GM13976 (cell line): ENCODE data around the gene TMEM108.

ENCODE experiments used
- DNase-seq: peaks from one replicate; pipeline ENCODE4 v3.0.0; 2012; ENCODE audit warnings: low spot score
- CTCF ChIP-seq: IDR thresholded peaks from 2 replicates; pipeline ENCODE4 v1.5.1; 2012; ENCODE audit warnings: borderline replicate concordance, mild to moderate bottlenecking; ENCODE audit not compliant: insufficient read depth; ENCODE audit errors: extremely low read depth, missing control alignments, control extremely low read depth
- in situ Hi-C: fragments of 300-500 bp; cut with MboI; formaldehyde crosslinking; loops from one replicate; pipeline ENCODE4 v1.12.0; 2022; ENCODE audit warnings: low sequenced_read_pairs, mixed read lengths, inconsistent platforms; ENCODE audit not compliant: unreplicated experiment

TMEM108 gene

GRCh38 chr3:133065193-133065961 is 27.2 kb downstream of the TMEM108 start:
- DNase-seq: no peak
- TF ChIP-seq CTCF: no peak
- in situ Hi-C loops: no loop called here

DNA sequence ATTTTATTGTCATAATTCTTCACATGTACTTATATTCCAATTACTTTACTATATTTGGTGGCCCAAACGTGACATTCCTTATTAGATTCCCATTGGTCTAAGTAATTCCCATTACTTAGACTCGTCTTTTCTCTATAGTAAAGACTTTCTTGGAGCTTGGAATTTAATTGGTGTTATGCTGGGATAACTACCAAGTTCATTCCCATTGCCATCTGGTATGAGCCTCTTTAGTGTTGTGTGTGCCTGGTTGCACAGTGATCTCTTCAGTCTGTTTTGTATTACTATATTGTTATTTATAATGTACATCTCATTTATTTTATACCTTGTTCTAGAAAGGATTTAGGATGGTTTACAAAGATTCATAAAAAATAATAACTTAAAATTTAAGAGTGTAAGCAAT is 27.8 kb downstream of the TMEM108 start:
- TF ChIP-seq CTCF: no peak
- DNase-seq: no peak
- in situ Hi-C loops: no loop called here

GRCh38 chr3:133069556-133070286 is 31.5 kb downstream of the TMEM108 start:
- in situ Hi-C loops: no loop called here
- TF ChIP-seq CTCF: no peak
- no peak for DNase-seq

- no peak for DNase-seq
- in situ Hi-C loops: no loop called here
Observed at GRCh38 chr3:133074977-133075376, 36.8 kb downstream of the TMEM108 start.

DNA sequence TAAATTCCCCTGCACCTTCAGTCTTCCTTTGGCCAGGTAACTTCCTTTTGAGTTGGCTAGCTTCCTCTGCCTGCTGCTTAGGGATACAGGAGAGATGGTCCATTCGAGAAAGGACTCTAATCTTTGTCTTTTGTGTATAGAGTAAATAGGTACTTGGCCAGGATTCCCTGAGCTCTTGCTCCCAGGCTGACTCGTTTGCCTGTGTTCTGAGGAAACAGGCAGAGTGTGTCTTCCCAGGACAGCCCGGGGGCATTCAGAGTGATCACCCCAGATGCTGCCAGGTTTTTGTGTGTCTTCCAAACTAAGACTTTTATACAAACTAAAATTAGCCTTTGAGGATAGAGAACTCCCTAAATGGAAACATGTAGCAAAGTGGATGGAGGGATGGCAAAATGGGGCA is 39.5 kb downstream of the TMEM108 start:
- TF ChIP-seq CTCF: no peak
- in situ Hi-C loops: no loop called here
- DNase-seq: no peak

More at GRCh38 chr3:133074977-133075376, 36.8 kb downstream of the TMEM108 start:
- TF ChIP-seq CTCF: no peak

DNA sequence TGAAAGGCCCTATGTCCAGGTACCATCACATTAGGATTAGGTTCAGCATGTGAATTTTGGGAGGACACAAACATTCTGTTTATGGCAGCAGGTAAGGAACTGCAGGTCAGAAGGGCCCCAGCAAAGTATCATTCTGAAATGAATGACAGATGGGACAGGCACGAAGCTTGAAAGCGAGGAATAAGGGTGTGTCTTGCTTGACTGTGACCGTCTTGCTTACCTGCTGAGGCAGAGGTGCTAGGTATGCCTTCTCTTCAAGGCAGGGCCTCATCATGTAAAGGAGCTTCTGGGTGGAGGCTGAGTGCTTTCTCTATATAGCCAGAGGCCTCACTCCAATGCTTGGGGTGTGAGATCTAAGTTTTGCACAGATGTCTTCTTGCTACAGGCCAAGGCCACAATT is 41.4 kb downstream of the TMEM108 start:
- no peak for TF ChIP-seq CTCF
- in situ Hi-C loops: no loop called here
- no peak for DNase-seq

DNA sequence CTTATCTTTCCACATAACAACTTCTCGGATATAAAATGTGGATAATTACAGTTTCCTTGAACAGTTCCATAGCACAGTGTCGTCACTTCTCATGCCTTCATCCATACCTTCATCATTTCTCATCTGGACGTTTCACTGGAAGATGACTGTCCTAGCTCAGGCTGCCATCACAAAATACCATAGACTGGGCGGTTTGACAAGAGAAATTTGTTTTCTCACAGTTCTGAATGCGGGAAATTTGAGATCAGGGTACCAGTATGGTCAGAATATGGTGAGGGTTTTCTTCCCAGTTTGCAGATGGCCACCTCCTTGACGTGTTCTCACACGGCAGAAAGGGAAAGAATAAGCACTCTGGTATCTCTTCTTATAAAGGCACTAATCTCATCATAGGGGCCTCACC is 42.8 kb downstream of the TMEM108 start:
- no peak for DNase-seq
- in situ Hi-C loops: no loop called here
- TF ChIP-seq CTCF: no peak
